ENCODE measurements around the gene BUD31.
A peak's percentile ranks its signal among the peaks of the same experiment; 100 is the strongest.
"Not testable (repeated sequence)": the region's sequence is repeated elsewhere in the genome, so short reads cannot be mapped to it uniquely, and the experiment has no call there.

The BUD31 gene

GRCh38 chr7:99380823-99381663, 27.7 kb upstream of the BUD31 start:
- DNase-seq (ENCODE audit: low read depth, low spot score) = no peak

GRCh38 chr7:99381664-99382075, 27.1 kb upstream of the BUD31 start:
- DNase-seq (ENCODE audit: low read depth, low spot score) = no peak

- no peak for DNase-seq (ENCODE audit: low read depth, low spot score)
Observed at GRCh38 chr7:99383203-99383602, 25.6 kb upstream of the BUD31 start.

- no peak for DNase-seq (ENCODE audit: low read depth, low spot score)
Observed at GRCh38 chr7:99383791-99384370, 24.9 kb upstream of the BUD31 start.

GRCh38 chr7:99384523-99384922, 24.2 kb upstream of the BUD31 start:
- no peak for DNase-seq (ENCODE audit: low read depth, low spot score)

- no peak for DNase-seq (ENCODE audit: low read depth, low spot score)
Observed at GRCh38 chr7:99385564-99385963, 23.2 kb upstream of the BUD31 start.

GRCh38 chr7:99386584-99387238, 22.1 kb upstream of the BUD31 start:
- no peak for DNase-seq (ENCODE audit: low read depth, low spot score)

GRCh38 chr7:99387239-99387635, 21.5 kb upstream of the BUD31 start:
- not testable (repeated sequence) for DNase-seq (ENCODE audit: low read depth, low spot score)

GRCh38 chr7:99387912-99388311, 20.9 kb upstream of the BUD31 start:
- DNase-seq (ENCODE audit: low read depth, low spot score) = no peak

GRCh38 chr7:99389772-99390171, 19.0 kb upstream of the BUD31 start:
- DNase-seq (ENCODE audit: low read depth, low spot score) = no peak

- DNase-seq (ENCODE audit: low read depth, low spot score) = no peak
Observed at GRCh38 chr7:99390941-99391602, 17.7 kb upstream of the BUD31 start.

GRCh38 chr7:99392046-99392445, 16.7 kb upstream of the BUD31 start:
- no peak for DNase-seq (ENCODE audit: low read depth, low spot score)

GRCh38 chr7:99392659-99393354, 16.0 kb upstream of the BUD31 start:
- peak; percentile 81 for DNase-seq (ENCODE audit: low read depth, low spot score)

- DNase-seq (ENCODE audit: low read depth, low spot score) = peak; percentile 61
Observed at GRCh38 chr7:99393355-99394187, 15.2 kb upstream of the BUD31 start.

- no peak for DNase-seq (ENCODE audit: low read depth, low spot score)
Observed at GRCh38 chr7:99394188-99394502, 14.6 kb upstream of the BUD31 start.

- DNase-seq (ENCODE audit: low read depth, low spot score) = no peak
Observed at GRCh38 chr7:99395616-99396327, 13.0 kb upstream of the BUD31 start.

- no peak for DNase-seq (ENCODE audit: low read depth, low spot score)
Observed at GRCh38 chr7:99396418-99397296, 12.1 kb upstream of the BUD31 start.

- DNase-seq (ENCODE audit: low read depth, low spot score) = no peak
Observed at GRCh38 chr7:99397297-99397983, 11.3 kb upstream of the BUD31 start.

All from astrocyte of the hippocampus (primary cell).